CD4-positive, alpha-beta T cell (primary cell): ENCODE data around the gene PRDM1. TPM values are rescaled to one million over a fixed set of nuclear protein-coding genes. Genes with fewer than 3 reads are reported as not detected.

Experiments
- ATAC-seq: fragments of 200-7000 bp; cut with Tn5 transposase; one replicate; pipeline ENCODE4 v1.10.0; 2022; ENCODE audit warnings: mild to moderate bottlenecking; ENCODE audit not compliant: poor library complexity
- CTCF ChIA-PET: fragments of 350-600 bp; sonication (Branson Sonifier 250); formaldehyde crosslinking; loops from one replicate; lab custom pipeline; 2021; ENCODE audit warnings: antibody characterized with exemption, inconsistent platforms; lab: Charles Lee
- POLR2A ChIA-PET: fragments of 350-600 bp; sonication (Branson Sonifier 250); formaldehyde crosslinking; loops from one replicate; lab custom pipeline; 2021; ENCODE audit warnings: antibody characterized with exemption, inconsistent platforms; lab: Charles Lee
- DNase-seq, 14 experiments: peaks; one replicate each; pipeline ENCODE4 v3.0.0-alpha.2; 2013 to 2020; ENCODE audit warnings: mixed read lengths in 2 of 14
- H3K27ac ChIP-seq, 2 donors: one replicate each; pipeline versions ENCODE4 v1.5.1 to v1.7.0; 2013; ENCODE audit warnings: low read length in 2 of 2, low read depth in 1 of 2, mild to moderate bottlenecking in 1 of 2
- H3K27me3 ChIP-seq, 2 experiments: 1 replicate in 1 of 2; 2 replicates in 1 of 2; pipeline versions ENCODE4 v1.6.1 to v1.7.0; 2013; ENCODE audit warnings: low read length in 2 of 2, control low read depth in 1 of 2, mild to moderate bottlenecking in 1 of 2, moderate library complexity in 1 of 2; ENCODE audit not compliant: insufficient read depth in 2 of 2, control insufficient read depth in 1 of 2
- H3K36me3 ChIP-seq: one replicate; pipeline ENCODE4 v1.6.1; 2013; ENCODE audit warnings: low read length, control low read depth; ENCODE audit not compliant: insufficient read depth
- H3K4me1 ChIP-seq: one replicate; pipeline ENCODE4 v1.6.1; 2013; ENCODE audit warnings: low read length, control low read depth; ENCODE audit not compliant: insufficient read depth
- H3K4me3 ChIP-seq: one replicate; pipeline ENCODE4 v1.5.1; 2013; ENCODE audit warnings: mild to moderate bottlenecking, low read length, moderate library complexity
- H3K9me3 ChIP-seq, 2 experiments: 1 replicate in 1 of 2; 2 replicates in 1 of 2; pipeline versions ENCODE4 v1.6.1 to v1.7.0; 2013; ENCODE audit warnings: low read length in 2 of 2, mild to moderate bottlenecking in 2 of 2, control low read depth in 1 of 2, moderate library complexity in 1 of 2; ENCODE audit not compliant: control insufficient read depth in 1 of 2, insufficient read depth in 1 of 2
- H3K27ac Mint-ChIP-seq: one replicate; pipeline ENCODE4 v1.8.0; 2020; ENCODE audit warnings: mixed read lengths
- H3K27me3 Mint-ChIP-seq: one replicate; pipeline ENCODE4 v1.8.0; 2021; ENCODE audit warnings: mixed read lengths
- H3K36me3 Mint-ChIP-seq: one replicate; pipeline ENCODE4 v1.8.0; 2021; ENCODE audit warnings: low read depth, mixed read lengths
- H3K4me1 Mint-ChIP-seq: one replicate; pipeline ENCODE4 v1.8.0; 2021; ENCODE audit warnings: low read depth, mixed read lengths
- H3K4me3 Mint-ChIP-seq: one replicate; pipeline ENCODE4 v1.8.0; 2020; ENCODE audit warnings: mild to moderate bottlenecking, mixed read lengths
- H3K9me3 Mint-ChIP-seq: one replicate; pipeline ENCODE4 v1.8.0; 2020; ENCODE audit warnings: mixed read lengths
- CTCF ChIP-seq: fragments of 200-600 bp; IDR thresholded peaks from one replicate; pipeline ENCODE4 v1.8.0; 2022; ENCODE audit warnings: antibody characterized with exemption, mild to moderate bottlenecking
- intact Hi-C, 2 experiments: fragments of 100-400 bp; cut with DNase I in 1 of 2; cut with micrococcal nuclease in 1 of 2; formaldehyde crosslinking; loops; one replicate each; pipeline versions ENCODE4 v1.15.1 to v1.9.0; 2023 to 2025; cut with DNase I, micrococcal nuclease
- total RNA-seq, 174 experiments: library from RNA in 2 of 174; stranded (reverse) in 2 of 174; gene quantifications; one replicate each; pipeline ENCODE4 v1.2.3 and lab custom pipeline; 2021 to 2026

Gene PRDM1
- total RNA-seq, 2 experiments from 2014 or later, result 69.9 to 83.4 TPM

- H3K27ac Mint-ChIP-seq, result no peak overlapping the region
- ATAC-seq, result no peak
- DNase-seq, result no peak
- H3K36me3 ChIP-seq, result no peaks in the 10 kb centered on the region
- TF ChIP-seq CTCF, result no peak
- POLR2A ChIA-PET, result interaction anchor here (1.3 kb wide), 1 partner anchor 9 kb away, joined by 4 read pairs; no protein-coding TSS in a partner anchor
- no peaks in the 10 kb centered on the region for H3K27me3 ChIP-seq
- H3K9me3 Mint-ChIP-seq, result no peaks in the 10 kb centered on the region
- H3K9me3 ChIP-seq, result no peaks in the 10 kb centered on the region
- no peak overlapping the region for H3K4me3 ChIP-seq
- H3K4me1 Mint-ChIP-seq, result no peaks in the 10 kb centered on the region
- intact Hi-C loops, result no loop called here
- CTCF ChIA-PET, result interaction anchor here (1.7 kb wide), 1 partner anchor 9 kb away, joined by 5 read pairs; no protein-coding TSS in a partner anchor
- peaks cover 4% of the 10 kb centered on the region for H3K27me3 Mint-ChIP-seq
- no peak overlapping the region for H3K4me3 Mint-ChIP-seq
- no peak overlapping the region for H3K27ac ChIP-seq
- no peaks in the 10 kb centered on the region for H3K36me3 Mint-ChIP-seq
- no peaks in the 10 kb centered on the region for H3K4me1 ChIP-seq
Observed at GRCh38 chr6:106046854-106047200, 39.3 kb upstream of the PRDM1 start.

DNA sequence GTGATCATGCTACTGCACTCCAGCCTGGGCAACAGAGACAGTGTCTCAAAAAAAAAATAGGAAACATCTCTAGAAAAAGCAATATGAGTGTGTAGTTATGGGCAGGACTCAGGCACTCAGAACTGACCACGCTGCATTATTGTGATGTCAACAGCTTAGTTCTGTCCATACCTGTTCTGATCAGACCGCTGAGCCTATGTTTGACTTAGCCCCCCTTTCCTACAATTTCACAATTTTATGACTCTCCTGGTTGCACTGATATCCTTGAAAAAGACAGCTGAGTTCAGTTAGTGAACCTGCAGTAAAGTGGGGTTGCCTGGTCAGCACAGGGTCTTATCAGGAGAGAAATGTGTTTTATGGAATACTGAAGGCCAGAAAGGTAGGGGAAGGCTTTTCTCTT is 37.8 kb upstream of the PRDM1 start:
- no peak for TF ChIP-seq CTCF
- Histone ChIP-seq H3K4me3 (no peak overlapping the region), H3K27ac (no peak overlapping the region), H3K9me3 (no peaks in the 10 kb centered on the region), H3K4me1 (no peaks in the 10 kb centered on the region), H3K27me3 (no peaks in the 10 kb centered on the region), H3K36me3 (no peaks in the 10 kb centered on the region)
- Mint-ChIP-seq H3K27me3 (no peaks in the 10 kb centered on the region), H3K4me1 (no peaks in the 10 kb centered on the region), H3K9me3 (no peaks in the 10 kb centered on the region), H3K4me3 (no peak overlapping the region), H3K27ac (no peak overlapping the region), H3K36me3 (no peaks in the 10 kb centered on the region)
- ATAC-seq, result no peak
- intact Hi-C loops, result no loop called here
- DNase-seq, result no peak
- CTCF ChIA-PET, result interaction anchor here (1.7 kb wide), 1 partner anchor 8 kb away, joined by 5 read pairs; no protein-coding TSS in a partner anchor
- POLR2A ChIA-PET, result interaction anchor here (1.3 kb wide), 1 partner anchor 8 kb away, joined by 4 read pairs; no protein-coding TSS in a partner anchor

GRCh38 chr6:106050538-106050937 is 35.6 kb upstream of the PRDM1 start:
- Mint-ChIP-seq H3K4me1 (peaks cover 5% of the 10 kb centered on the region), H3K27me3 (no peaks in the 10 kb centered on the region), H3K27ac (no peak overlapping the region), H3K36me3 (no peaks in the 10 kb centered on the region), H3K4me3 (no peak overlapping the region), H3K9me3 (no peaks in the 10 kb centered on the region)
- ATAC-seq (no peak), DNase-seq (no peak)
- H3K4me1 ChIP-seq, result peaks cover 2% of the 10 kb centered on the region
- POLR2A ChIA-PET, result no interaction called here
- no peak for TF ChIP-seq CTCF
- intact Hi-C loops, result no loop called here
- H3K36me3 ChIP-seq, result no peaks in the 10 kb centered on the region
- H3K9me3 ChIP-seq, result no peaks in the 10 kb centered on the region
- CTCF ChIA-PET, result no interaction called here
- no peaks in the 10 kb centered on the region for H3K27me3 ChIP-seq
- no peak overlapping the region for H3K27ac ChIP-seq
- no peak overlapping the region for H3K4me3 ChIP-seq
